GM19324 (cell line): ENCODE results near the gene USP25.

ENCODE experiments used
- ATAC-seq: cut with Tn5 transposase; IDR thresholded peaks from one replicate; pipeline ENCODE4 v1.9.1; 2021; ENCODE audit warnings: mild to moderate bottlenecking, moderate library complexity; ENCODE audit not compliant: unreplicated experiment, low FRiP score

The USP25 gene

DNA sequence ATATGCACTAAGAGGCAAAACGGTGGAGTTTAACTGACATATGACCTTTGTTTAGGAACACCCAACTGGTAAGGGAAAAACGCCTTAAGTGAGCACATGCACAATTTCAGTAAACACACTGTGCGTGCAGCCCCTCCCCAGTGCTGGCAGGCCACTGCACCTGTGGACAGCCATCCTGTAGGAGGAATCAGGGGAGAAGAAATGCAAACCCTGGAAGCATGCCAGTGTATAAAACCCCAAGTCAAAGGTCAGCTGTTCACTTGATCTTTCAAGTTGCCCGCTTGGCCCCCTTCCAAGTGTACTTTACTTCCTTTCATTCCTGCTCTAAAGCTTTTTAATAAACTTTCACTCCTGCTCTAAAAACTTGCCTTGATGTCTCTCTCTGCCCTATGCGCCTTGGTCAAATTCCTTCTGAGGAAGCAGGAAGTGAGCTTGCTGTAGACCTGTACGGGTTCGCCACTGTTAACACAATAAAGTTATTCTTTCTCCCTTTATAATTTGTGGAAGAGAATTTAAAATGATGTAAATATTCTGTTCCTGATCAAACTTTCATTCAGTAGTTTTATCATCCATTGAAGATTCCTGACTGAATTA lies 31.8 kb downstream of the USP25 start:
- ATAC-seq = no peak

GRCh38 chr21:15763359-15763758 lies 33.6 kb downstream of the USP25 start:
- ATAC-seq = no peak

- ATAC-seq = no peak
Observed at GRCh38 chr21:15764878-15765277, 35.1 kb downstream of the USP25 start.

DNA sequence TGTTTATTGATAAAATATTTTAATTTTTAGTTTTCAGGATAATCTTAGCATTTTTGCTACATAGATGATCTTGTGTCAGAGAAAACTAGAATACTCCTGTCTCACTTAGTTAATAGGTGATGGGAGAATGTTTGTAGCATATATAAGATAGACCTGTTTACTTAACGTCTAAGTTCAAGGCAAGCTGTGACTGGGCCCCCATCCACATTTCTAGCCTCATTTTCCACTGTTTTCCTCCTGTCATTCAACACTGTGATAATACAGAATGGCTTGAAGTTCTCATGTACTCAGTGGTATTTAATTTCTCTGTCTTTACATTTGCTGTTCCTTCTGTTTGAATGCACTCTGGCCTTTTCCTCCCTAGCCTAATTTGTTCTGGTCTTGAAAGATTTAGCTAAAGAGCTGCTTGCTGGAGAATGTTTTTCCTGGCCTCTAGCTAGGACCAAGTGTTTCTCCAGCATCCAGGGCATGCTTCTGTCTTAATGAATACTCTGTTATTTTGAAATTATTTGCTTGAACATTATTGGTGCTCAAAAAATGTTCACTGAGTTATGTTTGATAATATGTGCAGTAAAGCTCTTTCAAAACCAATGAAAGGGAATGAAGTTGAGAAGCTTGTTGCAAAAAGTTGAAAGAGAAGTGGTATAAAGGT lies 37.3 kb downstream of the USP25 start:
- ATAC-seq = no peak

- no peak for ATAC-seq
Observed at GRCh38 chr21:15768045-15768601, 38.3 kb downstream of the USP25 start.

DNA sequence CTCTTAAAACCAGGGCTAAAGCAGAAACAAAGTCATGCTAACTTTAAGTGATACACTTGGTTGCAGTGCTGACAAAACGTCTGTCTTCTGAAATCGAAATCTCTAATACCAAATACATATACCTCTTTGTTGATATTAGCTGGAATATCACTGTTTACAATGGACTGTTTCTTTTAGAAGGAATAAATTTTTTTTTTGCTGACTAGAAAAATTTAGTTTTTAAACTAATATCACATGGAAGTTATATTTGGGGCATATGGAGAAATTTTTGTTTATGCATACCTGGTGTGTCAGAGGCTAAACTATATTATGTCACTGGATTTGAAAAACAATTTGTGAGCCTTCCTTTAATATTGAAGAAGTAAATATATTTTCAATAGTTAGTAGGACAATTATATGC lies 39.1 kb downstream of the USP25 start:
- no peak for ATAC-seq

DNA sequence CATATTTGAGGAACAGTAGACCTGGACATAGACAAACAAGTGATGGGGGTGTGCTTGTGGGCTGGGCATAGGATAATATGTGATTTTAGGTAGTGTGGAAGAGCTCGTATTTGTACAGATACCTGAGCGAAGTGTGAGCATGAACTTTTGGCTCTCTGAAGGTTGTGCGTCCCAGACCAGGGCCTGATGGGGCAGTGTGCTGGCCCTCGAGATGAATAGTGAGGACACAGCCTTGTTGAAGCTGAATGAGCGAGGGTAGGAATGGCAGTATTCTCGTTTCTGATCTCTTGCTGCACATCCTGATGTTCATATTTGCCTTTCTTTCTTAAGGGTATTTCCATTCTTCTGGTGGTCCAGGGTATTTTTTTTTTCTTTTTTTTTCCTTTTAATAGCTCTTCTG lies 41.5 kb downstream of the USP25 start:
- ATAC-seq = no peak

DNA sequence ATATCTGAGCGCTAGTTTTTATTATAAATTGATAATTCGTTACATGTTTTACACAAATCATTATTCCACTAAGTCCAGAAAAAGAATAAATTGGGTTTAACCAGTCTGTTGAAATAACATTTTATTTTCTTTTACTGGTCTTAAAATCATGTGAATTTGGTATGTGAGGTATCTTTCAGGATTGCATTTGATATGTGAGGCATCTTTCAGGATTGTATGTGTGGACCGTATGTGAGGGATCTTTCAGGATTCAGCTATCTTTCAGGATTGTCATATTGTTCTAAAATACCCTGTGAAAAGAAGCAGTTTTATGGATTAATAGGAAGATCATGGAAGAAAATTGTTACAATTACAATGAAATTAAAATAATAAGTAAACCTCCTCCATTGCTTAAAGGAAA lies 42.9 kb downstream of the USP25 start:
- ATAC-seq = no peak

GRCh38 chr21:15774590-15774989 lies 44.8 kb downstream of the USP25 start:
- no peak for ATAC-seq

GRCh38 chr21:15775291-15775690 lies 45.5 kb downstream of the USP25 start:
- ATAC-seq = no peak

DNA sequence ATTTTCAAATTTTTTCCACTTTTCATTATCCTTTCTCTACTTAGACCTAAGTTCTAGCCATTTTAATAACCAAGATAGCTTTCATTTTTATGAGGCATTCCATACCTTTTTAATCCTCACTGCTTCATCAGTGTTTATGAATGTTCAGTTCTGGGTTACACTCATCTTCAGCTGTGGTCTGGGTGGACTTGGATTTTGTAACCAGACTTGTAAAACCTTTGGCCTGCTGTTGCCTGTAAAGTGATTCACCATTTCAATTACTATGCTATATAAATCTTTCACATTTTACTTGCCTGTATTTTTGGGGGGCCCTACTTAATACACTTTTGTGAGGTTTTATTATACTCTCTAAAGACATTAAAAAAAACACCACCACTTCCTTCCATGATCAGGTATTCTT lies 46.2 kb downstream of the USP25 start:
- ATAC-seq = no peak

DNA sequence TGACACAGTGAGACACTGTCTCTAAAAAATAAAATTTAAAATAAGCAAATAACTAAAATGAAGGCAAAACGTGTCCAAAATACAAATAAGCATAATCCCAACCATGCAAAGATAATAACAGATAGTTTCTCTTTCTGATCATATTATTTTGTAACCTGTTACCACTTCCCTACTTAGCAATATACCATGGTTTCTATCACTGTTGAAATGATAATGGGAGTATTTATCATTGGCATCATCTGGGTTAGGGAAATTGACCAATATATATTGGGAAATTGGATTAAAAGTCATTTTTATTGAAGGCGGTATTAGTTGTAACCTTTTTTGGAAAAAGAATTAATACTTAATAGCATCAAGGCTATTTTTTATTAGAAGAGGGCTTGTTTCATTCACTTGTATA lies 47.0 kb downstream of the USP25 start:
- ATAC-seq = no peak

GRCh38 chr21:15781986-15782385 lies 52.2 kb downstream of the USP25 start:
- ATAC-seq = no peak

- no peak for ATAC-seq
Observed at GRCh38 chr21:15788847-15789523, 59.2 kb downstream of the USP25 start.

DNA sequence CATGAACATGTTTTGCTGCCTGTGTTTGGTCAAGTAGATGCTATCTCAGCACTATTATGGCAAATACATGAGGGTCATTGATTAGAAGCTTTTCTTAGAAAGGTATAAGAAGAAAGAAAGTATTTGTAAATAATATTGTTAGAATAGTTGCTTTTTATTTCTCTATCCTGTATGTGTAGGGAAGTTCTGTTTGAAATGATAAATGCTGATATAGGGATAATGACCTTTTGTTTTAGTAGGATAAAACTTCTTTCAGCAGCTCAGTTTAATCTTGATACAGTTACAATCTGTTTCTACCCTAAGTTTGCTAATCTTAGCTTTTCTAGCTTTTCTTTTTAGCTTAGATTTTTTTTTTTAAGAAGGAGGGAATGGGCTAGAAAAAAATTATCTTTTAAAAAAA lies 63.3 kb downstream of the USP25 start:
- ATAC-seq = no peak

DNA sequence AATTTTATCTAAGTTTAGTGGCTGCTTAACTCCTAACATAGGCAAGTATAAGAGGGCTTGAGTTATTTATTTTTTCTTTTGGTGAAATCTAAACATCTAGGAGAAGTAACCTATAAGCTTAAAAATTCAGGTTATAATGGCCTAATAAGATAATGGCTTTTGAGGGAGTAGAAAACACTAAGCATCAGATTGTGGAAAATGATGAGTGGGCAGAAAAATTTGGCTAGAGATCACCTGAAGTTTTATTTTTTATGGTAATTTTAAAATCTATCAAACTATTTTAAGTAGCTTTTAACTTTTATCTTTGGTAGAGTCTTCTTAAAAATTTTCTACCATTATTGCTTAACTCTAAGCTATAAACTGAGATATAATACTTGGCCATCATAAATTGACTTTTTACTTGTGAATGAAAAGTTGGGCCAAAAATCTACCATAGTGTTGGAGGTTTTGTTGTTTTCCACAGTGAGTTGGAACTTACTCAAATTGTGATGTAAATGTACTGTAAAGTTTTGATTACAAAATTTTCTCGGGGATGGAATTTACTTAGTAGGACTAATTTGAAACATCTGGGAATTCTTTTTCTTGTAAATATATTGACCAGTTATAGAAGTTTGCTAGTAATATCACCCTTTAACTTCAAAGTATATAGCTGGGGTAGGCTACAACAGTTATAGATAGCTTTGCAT lies 63.9 kb downstream of the USP25 start:
- ATAC-seq = no peak

DNA sequence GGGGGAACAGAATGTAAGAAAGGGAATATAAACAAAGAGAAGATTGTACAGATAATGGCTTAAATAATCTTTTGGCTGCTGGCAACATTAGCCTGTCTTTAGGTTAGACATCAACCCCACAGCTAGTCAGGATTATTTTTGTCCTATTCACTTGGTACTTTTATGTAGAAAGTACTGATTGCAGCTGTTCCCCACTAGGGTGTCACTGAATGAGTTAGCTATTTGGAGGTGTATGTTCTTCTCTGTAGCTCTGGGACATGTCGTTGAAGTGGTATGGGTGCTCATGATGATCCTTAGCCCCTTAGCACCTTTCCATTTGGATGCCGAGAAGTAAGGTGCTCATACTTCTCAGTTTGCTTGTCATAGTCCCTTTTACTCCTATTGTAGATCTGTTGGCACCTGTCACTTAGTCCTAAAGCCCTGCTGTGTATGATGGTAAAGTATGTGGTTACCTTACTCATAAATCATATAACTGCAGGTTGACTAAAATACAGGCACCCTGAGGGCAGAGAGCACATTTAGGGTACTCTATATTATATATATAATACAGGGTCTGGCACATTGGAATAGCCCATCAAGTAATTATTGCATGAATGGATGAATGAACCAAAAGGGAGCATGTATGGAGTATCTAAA lies 64.6 kb downstream of the USP25 start:
- ATAC-seq = no peak

GRCh38 chr21:15795533-15795932 lies 65.8 kb downstream of the USP25 start:
- ATAC-seq = no peak

- ATAC-seq = no peak
Observed at GRCh38 chr21:15797577-15798363, 68.0 kb downstream of the USP25 start.

- no peak for ATAC-seq
Observed at GRCh38 chr21:15801352-15801863, 71.6 kb downstream of the USP25 start.
